ENCODE results near the gene ZNF416.

Gene ZNF416

DNA sequence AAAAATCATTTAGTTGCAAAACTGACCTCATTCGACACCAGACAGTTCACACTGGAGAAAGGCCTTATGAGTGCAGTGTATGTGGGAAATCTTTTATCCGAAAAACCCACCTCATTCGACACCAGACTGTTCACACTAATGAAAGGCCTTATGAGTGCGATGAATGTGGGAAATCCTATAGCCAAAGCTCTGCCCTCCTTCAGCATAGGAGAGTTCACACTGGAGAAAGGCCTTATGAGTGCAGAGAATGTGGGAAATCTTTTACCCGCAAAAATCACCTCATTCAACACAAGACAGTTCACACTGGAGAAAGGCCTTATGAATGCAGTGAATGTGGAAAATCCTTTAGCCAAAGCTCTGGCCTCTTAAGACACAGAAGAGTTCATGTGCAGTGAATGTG lies 28.2 kb upstream of the ZNF416 start:
- no peak overlapping the region for H3K4me3 ChIP-seq (ENCODE audit: low read depth, low read length)
- no peak for TF ChIP-seq CTCF (IDR thresholded peaks at IDR 0.05; ENCODE audit: control insufficient read depth, extremely low read depth, insufficient read depth)
- DNase-seq (ENCODE audit: low read depth) = no peak

- H3K4me3 ChIP-seq (ENCODE audit: low read depth, low read length) = peak within 1 kb of the TSS; percentile 97
- no peak for TF ChIP-seq CTCF (IDR thresholded peaks at IDR 0.05; ENCODE audit: control insufficient read depth, extremely low read depth, insufficient read depth)
- DNase-seq (ENCODE audit: low read depth) = peak; percentile 89
These were observed 21.2 kb upstream of the ZNF416 start, which contains the start of gene ZNF530 for GRCh38 chr19:57599761-57600383. Gene ZNF530 (plus strand): TSS chr19:57599885. CDS start chr19:57604346, 4,461 bp downstream.

GRCh38 chr19:57599377-57599760 lies 20.7 kb upstream of the ZNF416 start:
- TF ChIP-seq CTCF (IDR thresholded peaks at IDR 0.05; ENCODE audit: control insufficient read depth, extremely low read depth, insufficient read depth) = no peak
- DNase-seq (ENCODE audit: low read depth) = no peak

DNA sequence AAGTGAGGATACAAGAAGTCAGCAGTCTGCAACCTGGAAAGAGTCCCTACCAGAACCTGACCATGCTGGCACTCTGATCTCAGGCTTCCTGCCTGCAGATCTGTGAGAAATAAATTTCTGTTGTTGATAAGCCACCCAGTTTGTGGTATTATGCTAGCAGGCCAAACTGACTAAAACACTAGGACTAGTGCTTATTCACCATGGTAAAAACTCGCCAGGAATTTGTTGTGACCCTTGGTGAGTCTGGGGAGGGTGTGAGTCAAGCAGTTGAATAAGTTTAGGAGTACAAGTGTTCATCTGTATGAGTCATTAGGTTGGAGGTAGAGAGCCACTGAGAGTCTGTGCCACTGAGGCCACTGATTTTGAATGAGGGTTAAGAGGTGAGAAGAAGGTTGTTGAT lies 8.8 kb upstream of the ZNF416 start:
- DNase-seq (ENCODE audit: low read depth) = no peak
- no peak for TF ChIP-seq CTCF (IDR thresholded peaks at IDR 0.05; ENCODE audit: control insufficient read depth, extremely low read depth, insufficient read depth)

More at GRCh38 chr19:57599377-57599760, 20.7 kb upstream of the ZNF416 start:
- H3K4me3 ChIP-seq (ENCODE audit: low read depth, low read length) = peak overlapping the region; percentile 97

GRCh38 chr19:57583521-57584416 lies 5.1 kb upstream of the ZNF416 start, which contains the start of gene ZIK1:
Gene ZIK1 (plus strand): TSS chr19:57584145. CDS start chr19:57584357, 212 bp downstream.
- peak within 1 kb of the TSS; percentile 79 for H3K4me3 ChIP-seq (ENCODE audit: low read depth, low read length)
- peak; percentile 86 for DNase-seq (ENCODE audit: low read depth)
- TF ChIP-seq CTCF (IDR thresholded peaks at IDR 0.05; ENCODE audit: control insufficient read depth, extremely low read depth, insufficient read depth) = peak; percentile 38; the same call in 1 of the 2 replicates

More for the DNA sequence above, 8.8 kb upstream of the ZNF416 start:
- no peak overlapping the region for H3K4me3 ChIP-seq (ENCODE audit: low read depth, low read length)

GRCh38 chr19:57583104-57583520 lies 4.4 kb upstream of the ZNF416 start:
- no peak for TF ChIP-seq CTCF (IDR thresholded peaks at IDR 0.05; ENCODE audit: control insufficient read depth, extremely low read depth, insufficient read depth)
- no peak overlapping the region for H3K4me3 ChIP-seq (ENCODE audit: low read depth, low read length)
- no peak for DNase-seq (ENCODE audit: low read depth)

Measured in LNCaP clone FGC (cell line).